Cardiac muscle cell (in vitro differentiated cells and primary cell): Measurements from ENCODE around the gene BAZ2B. TPM values are rescaled to one million over a fixed set of nuclear protein-coding genes. Genes with fewer than 3 reads are reported as not detected.
A peak's percentile ranks its signal among the peaks of the same experiment; 100 is the strongest.

ENCODE experiments used
- DNase-seq, 2 donors: peaks; one replicate each; pipeline versions ENCODE4 v3.0.0 to v3.0.0-alpha.2; 2010 to 2017; ENCODE audit warnings: low read depth in 1 of 2, low spot score in 1 of 2
- H3K27ac ChIP-seq: fragments of 200-600 bp; sonication (generic); 2 replicates; pipeline ENCODE4 v1.5.1; 2016
- H3K27me3 ChIP-seq: fragments of 200-600 bp; sonication (generic); 2 replicates; pipeline ENCODE4 v1.6.0; 2016; ENCODE audit warnings: control low read depth
- H3K36me3 ChIP-seq: fragments of 200-600 bp; sonication (generic); 2 replicates; pipeline ENCODE4 v1.5.1; 2016; ENCODE audit warnings: control low read depth
- H3K4me1 ChIP-seq: fragments of 200-600 bp; sonication (generic); 2 replicates; pipeline ENCODE4 v1.8.1; 2017; ENCODE audit warnings: low read depth, mild to moderate bottlenecking, mixed run types
- H3K4me3 ChIP-seq: fragments of 200-600 bp; sonication (generic); 2 replicates; pipeline ENCODE4 v1.5.1; 2016; ENCODE audit warnings: mild to moderate bottlenecking
- H3K9me3 ChIP-seq: fragments of 200-600 bp; sonication (generic); 2 replicates; pipeline ENCODE4 v1.5.1; 2017; ENCODE audit warnings: low read depth, mild to moderate bottlenecking, control low read depth
- polyA plus RNA-seq: library from polyadenylated mRNA; unstranded; fragments of >200 nt; fragmentation: Nextera tagmentation; extraction: Ambion mirVana; gene quantifications from 2 replicates; pipeline ENCODE4 v1.2.1, GENCODE V29; 2016
- total RNA-seq: library from RNA; depleted of rRNA; stranded (reverse); fragments of >200 nt; gene quantifications from 2 replicates; pipeline ENCODE4 v1.2.3, GENCODE V29; 2016
- TF ChIP-seq, protein P1 (sequence below): IDR thresholded peaks from 2 replicates; pipeline ENCODE4 v1.5.1; 2012; ENCODE audit warnings: low read depth, mild to moderate bottlenecking, low read length

The BAZ2B gene
- total and polyA plus RNA-seq, 2 experiments from 2014 or later: 62.1 to 103 TPM

DNA sequence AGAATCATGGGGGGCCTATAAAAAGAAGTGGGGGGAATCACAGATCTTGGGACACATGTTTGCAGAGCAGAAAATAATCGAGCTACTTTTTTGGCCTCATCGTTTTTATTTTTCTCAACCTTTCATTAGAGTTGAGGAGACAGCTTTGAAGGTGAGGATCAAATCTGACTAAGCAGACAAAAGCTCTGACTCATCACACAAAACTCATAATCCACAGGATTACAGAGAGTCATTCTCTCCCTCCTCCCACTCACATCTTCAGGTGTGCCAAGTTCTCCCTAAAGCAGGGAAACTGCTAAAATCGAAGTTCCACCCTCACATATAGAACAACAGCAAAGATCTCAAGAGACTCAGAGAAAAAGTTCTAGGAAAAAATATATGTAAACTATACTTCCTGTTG lies 15.6 kb downstream of the BAZ2B start:
- peak in 1 of 2 donors; percentile 41 for DNase-seq
- Histone ChIP-seq H3K36me3 (no peaks in the 10 kb centered on the region), H3K27ac (no peak overlapping the region), H3K27me3 (no peaks in the 10 kb centered on the region), H3K4me1 (peaks cover 4% of the 10 kb centered on the region), H3K9me3 (no peaks in the 10 kb centered on the region), H3K4me3 (no peak overlapping the region)
- TF ChIP-seq, protein P1, sequence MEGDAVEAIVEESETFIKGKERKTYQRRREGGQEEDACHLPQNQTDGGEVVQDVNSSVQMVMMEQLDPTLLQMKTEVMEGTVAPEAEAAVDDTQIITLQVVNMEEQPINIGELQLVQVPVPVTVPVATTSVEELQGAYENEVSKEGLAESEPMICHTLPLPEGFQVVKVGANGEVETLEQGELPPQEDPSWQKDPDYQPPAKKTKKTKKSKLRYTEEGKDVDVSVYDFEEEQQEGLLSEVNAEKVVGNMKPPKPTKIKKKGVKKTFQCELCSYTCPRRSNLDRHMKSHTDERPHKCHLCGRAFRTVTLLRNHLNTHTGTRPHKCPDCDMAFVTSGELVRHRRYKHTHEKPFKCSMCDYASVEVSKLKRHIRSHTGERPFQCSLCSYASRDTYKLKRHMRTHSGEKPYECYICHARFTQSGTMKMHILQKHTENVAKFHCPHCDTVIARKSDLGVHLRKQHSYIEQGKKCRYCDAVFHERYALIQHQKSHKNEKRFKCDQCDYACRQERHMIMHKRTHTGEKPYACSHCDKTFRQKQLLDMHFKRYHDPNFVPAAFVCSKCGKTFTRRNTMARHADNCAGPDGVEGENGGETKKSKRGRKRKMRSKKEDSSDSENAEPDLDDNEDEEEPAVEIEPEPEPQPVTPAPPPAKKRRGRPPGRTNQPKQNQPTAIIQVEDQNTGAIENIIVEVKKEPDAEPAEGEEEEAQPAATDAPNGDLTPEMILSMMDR: no peak

DNA sequence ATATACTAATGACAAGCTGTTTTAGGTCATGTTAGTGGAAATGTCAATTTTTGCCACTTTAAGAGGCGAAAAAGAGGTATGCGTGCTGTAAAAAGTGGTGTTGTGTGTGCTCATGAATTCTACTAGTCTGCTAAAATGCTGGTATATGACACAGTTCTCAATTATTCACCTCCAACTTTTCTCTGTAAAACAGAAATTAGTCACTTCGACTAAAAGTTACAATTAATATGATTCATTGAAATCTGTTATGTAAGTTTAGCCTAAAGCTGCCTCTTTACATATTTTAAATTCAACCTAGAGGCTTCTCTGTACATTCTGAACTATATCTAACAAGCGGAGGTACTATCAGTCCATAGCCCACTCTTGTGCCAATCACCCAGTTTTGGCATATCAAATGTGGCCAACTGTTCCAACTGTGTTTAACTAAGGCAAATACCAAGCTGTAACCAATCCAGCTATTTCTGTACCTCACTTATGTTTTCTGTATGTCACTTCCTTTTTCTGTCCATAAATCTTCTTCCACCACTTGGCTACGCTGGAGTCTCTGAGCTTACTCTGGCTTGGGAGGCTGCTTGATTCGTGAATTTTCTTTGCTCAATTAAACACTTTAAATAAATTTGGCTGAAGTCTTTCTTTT lies 20.8 kb downstream of the BAZ2B start:
- no peaks in the 10 kb centered on the region for H3K27me3 ChIP-seq
- peak overlapping the region; percentile 22 for H3K27ac ChIP-seq
- TF ChIP-seq, protein P1: no peak
- no peaks in the 10 kb centered on the region for H3K9me3 ChIP-seq
- H3K4me1 ChIP-seq: peaks cover 17% of the 10 kb centered on the region
- DNase-seq: no peak
- H3K36me3 ChIP-seq: no peaks in the 10 kb centered on the region
- no peak overlapping the region for H3K4me3 ChIP-seq

DNA sequence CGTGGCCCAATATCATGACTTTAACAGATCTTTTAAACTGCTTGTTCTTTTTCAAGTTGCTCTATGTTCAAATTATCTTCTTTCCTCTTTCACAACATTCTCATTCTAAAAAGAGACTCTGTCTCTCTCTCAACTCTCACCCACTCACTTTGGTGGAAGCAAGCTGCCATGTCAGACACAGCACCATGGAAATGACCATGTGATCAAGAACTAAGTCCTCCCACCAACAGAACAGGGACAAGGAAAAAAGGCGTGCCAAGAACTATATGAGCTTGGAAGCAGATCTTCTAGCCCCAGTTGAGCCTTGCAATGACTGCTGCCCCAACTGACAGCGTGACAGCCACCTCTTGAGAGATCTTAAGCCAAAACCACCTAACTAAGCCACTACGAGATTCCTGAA lies 23.9 kb downstream of the BAZ2B start:
- TF ChIP-seq, protein P1: no peak
- no peaks in the 10 kb centered on the region for H3K36me3 ChIP-seq
- H3K27me3 ChIP-seq: no peaks in the 10 kb centered on the region
- peaks cover 20% of the 10 kb centered on the region for H3K4me1 ChIP-seq
- H3K27ac ChIP-seq: peak overlapping the region; percentile 39
- no peaks in the 10 kb centered on the region for H3K9me3 ChIP-seq
- no peak overlapping the region for H3K4me3 ChIP-seq
- peak in 1 of 2 donors; percentile 61 for DNase-seq

DNA sequence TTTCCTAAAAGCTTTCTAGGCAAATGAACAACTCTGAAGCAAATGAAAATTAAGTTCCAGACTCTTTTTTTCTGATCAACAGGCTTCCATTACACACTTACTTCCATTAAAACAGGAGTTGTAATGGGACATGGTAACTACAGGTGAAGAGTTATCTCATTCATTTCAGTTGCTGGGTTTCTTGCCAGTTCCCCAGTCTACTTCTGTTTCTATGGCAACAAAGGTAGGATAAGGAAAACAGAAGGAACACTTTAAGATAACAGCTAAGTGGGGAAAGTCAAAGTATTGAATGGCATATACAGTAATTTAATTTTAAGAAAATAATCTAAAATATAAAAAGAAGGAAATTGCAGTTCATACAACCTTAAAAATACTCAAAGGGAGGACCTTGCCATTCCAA lies 25.1 kb downstream of the BAZ2B start:
- Histone ChIP-seq H3K4me1 (peaks cover 20% of the 10 kb centered on the region), H3K27ac (no peak overlapping the region), H3K4me3 (no peak overlapping the region), H3K27me3 (no peaks in the 10 kb centered on the region), H3K36me3 (no peaks in the 10 kb centered on the region), H3K9me3 (no peaks in the 10 kb centered on the region)
- DNase-seq: no peak
- TF ChIP-seq, protein P1: no peak

DNA sequence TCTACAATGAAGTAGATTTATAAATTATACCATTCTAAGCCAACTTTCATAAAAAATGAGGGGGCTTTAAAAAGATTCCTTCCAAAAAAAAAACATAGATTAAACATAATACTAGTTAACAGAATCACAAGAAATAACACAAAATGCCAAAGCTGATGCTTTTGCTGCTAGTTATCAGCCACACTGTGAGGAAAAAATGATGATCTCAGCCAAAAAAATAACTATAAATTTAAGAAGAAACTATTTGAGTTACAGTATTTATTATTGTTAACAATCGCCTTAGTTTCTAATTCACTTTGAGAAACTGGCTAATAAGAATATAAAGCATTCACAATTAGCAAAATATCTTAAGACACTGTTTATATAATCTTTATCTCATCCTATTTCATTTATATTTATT lies 27.1 kb downstream of the BAZ2B start:
- DNase-seq: no peak
- Histone ChIP-seq H3K36me3 (no peaks in the 10 kb centered on the region), H3K27me3 (no peaks in the 10 kb centered on the region), H3K9me3 (no peaks in the 10 kb centered on the region), H3K4me3 (no peak overlapping the region), H3K4me1 (peaks cover 31% of the 10 kb centered on the region), H3K27ac (no peak overlapping the region)
- TF ChIP-seq, protein P1: no peak
